Adrenal gland (tissue), 12 donors: ENCODE data around the gene OGFOD2. TPM values are rescaled to one million over a fixed set of nuclear protein-coding genes. Genes with fewer than 3 reads are reported as not detected.

Experiments used
- DNase-seq, 7 donors: peaks; one replicate each; pipeline ENCODE4 v3.0.0-alpha.2; 2019 to 2020
- H3K27ac ChIP-seq, 5 donors: fragments of 200-600 bp; sonication (generic) in 4 of 5; 1 replicate in 3 of 5; 2 replicates in 2 of 5; pipeline versions ENCODE4 v1.5.1 to v1.8.0; 2016 to 2020; ENCODE audit warnings: mild to moderate bottlenecking in 1 of 5
- H3K27me3 ChIP-seq: fragments of 200-600 bp; 2 replicates; pipeline ENCODE4 v1.8.0; 2021
- H3K36me3 ChIP-seq, 2 donors: fragments of 200-600 bp; replicated peaks in 1 of 2; 1 replicate in 1 of 2; 2 replicates in 1 of 2; pipeline versions ENCODE4 v1.5.1 to v1.8.0; 2018 to 2022
- H3K4me1 ChIP-seq, 2 donors: fragments of 200-600 bp; replicated peaks in 1 of 2; 1 replicate in 1 of 2; 2 replicates in 1 of 2; pipeline versions ENCODE4 v1.5.1 to v1.8.0; 2018 to 2021
- H3K4me3 ChIP-seq, 4 donors: fragments of 200-600 bp; sonication (generic) in 3 of 4; one replicate each; pipeline ENCODE4 v1.5.1; 2016 to 2018
- H3K9me3 ChIP-seq, 3 donors: fragments of 200-600 bp; sonication (generic) in 1 of 3; replicated peaks in 1 of 3; 1 replicate in 2 of 3; 2 replicates in 1 of 3; pipeline versions ENCODE4 v1.5.1 to v1.8.0; 2016 to 2021
- CTCF ChIP-seq, 6 experiments: fragments of 450-650 bp in 4 of 6; fragments of 200-600 bp in 2 of 6; sonication (generic) in 1 of 6; IDR thresholded peaks; 1 replicate in 5 of 6; 2 replicates in 1 of 6; pipeline versions ENCODE4 v1.5.1 to v1.8.0; 2016 to 2021; ENCODE audit warnings: antibody characterized with exemption in 6 of 6, mild to moderate bottlenecking in 2 of 6, moderate library complexity in 1 of 6
- POLR2A ChIP-seq, 2 donors: fragments of 450-650 bp; IDR thresholded peaks; one replicate each; pipeline ENCODE4 v1.6.1; 2017; ENCODE audit warnings: antibody characterized with exemption in 2 of 2, mild to moderate bottlenecking in 2 of 2, moderate library complexity in 1 of 2
- WGBS, 4 donors: extraction: QIAGEN DNeasy Blood & Tissue Kit in 2 of 4; methylation state at CpG; one replicate each; pipeline versions ENCODE4 v1.1.5 to v1.1.7; 2013 to 2017; 5-methylcytosine and 5-hydroxymethylcytosine counted together
- intact Hi-C, 2 donors: fragments of 100-400 bp; cut with DNase I; formaldehyde crosslinking; loops; one replicate each; pipeline versions ENCODE4 v1.14.1 to v1.15.0; 2022 to 2023
- polyA plus RNA-seq, 3 donors: library from polyadenylated mRNA; stranded (reverse); fragments of 200-250 nt in 2 of 3; fragments of 350-450 nt in 1 of 3; fragmentation: Illumina TruSeq in 1 of 3; extraction: RNeasy Lipid Tissue Mini Kit (QIAGEN cat#74804) in 1 of 3; gene quantifications; one replicate each; pipeline ENCODE4 v1.2.3, GENCODE V29; 2013 to 2014
- total RNA-seq, 9 donors: library from RNA; depleted of rRNA in 4 of 9; stranded (reverse); fragments of >200 nt in 4 of 9; fragments of 120-200 nt in 1 of 9; fragmentation: NEBNext Ultra II Directional in 1 of 9; extraction: Animal tissue kit (Norgen Biotek cat#: 25700) in 1 of 9; gene quantifications; one replicate each; pipeline versions ENCODE4 v1.1.0 to v1.2.4, GENCODE V29; 2013 to 2023
- donor health status: healthy with polysubstance abuse.
- donor health status: Bipolar disorder and iron deficiency.
- donor health status: DM: yes; HTN: yes; CAD: no.
- donor health status: DM: no; HTN: no; CAD: no.
- donor health status: DM: no; HTN: no; CAD: no.
- donor health status: DM: yes; HTN: yes; CAD: no.

OGFOD2 gene
- total and polyA plus RNA-seq, 12 donors: 6.2 to 44.8 (median 20.3) TPM

GRCh38 chr12:122992386-122992785 is 17.3 kb downstream of the OGFOD2 start:
- Histone ChIP-seq H3K27ac (no peak overlapping the region), H3K9me3 (no peaks in the 10 kb centered on the region), H3K27me3 (no peaks in the 10 kb centered on the region), H3K36me3 (peaks cover 0 to 63% of the 10 kb centered on the region in 2 donors), H3K4me3 (no peak overlapping the region), H3K4me1 (no peaks in the 10 kb centered on the region)
- no peak for DNase-seq
- TF ChIP-seq CTCF (IDR thresholded peaks at IDR 0.05) (no peak), POLR2A (IDR thresholded peaks at IDR 0.05) (no peak)
- 82 to 91% (median 86%) methylated on average over 16 to 19 of the region's 19 CpGs for WGBS, 4 donors
- intact Hi-C loops: no loop called here

- no peak for TF ChIP-seq POLR2A (IDR thresholded peaks at IDR 0.05)
- TF ChIP-seq CTCF (IDR thresholded peaks at IDR 0.05): no peak
- Histone ChIP-seq H3K36me3 (peaks cover 0 to 47% of the 10 kb centered on the region in 2 donors), H3K4me3 (no peak overlapping the region), H3K27ac (no peak overlapping the region), H3K4me1 (no peaks in the 10 kb centered on the region), H3K9me3 (no peaks in the 10 kb centered on the region), H3K27me3 (no peaks in the 10 kb centered on the region)
- WGBS, 4 donors: 91 to 99% (median 95%) methylated on average over 4 to 10 of the region's 10 CpGs
- intact Hi-C loops: no loop called here
- DNase-seq: no peak
These were observed 19.2 kb downstream of the OGFOD2 start for GRCh38 chr12:122994140-122994675.

GRCh38 chr12:122994781-122995502 is 19.9 kb downstream of the OGFOD2 start:
- Histone ChIP-seq H3K36me3 (peaks cover 0 to 48% of the 10 kb centered on the region in 2 donors), H3K27me3 (no peaks in the 10 kb centered on the region), H3K9me3 (no peaks in the 10 kb centered on the region), H3K27ac (no peak overlapping the region), H3K4me3 (no peak overlapping the region), H3K4me1 (no peaks in the 10 kb centered on the region)
- WGBS, 4 donors: 69 to 100% (median 92%) methylated on average over 2 to 13 of the region's 13 CpGs
- TF ChIP-seq CTCF (IDR thresholded peaks at IDR 0.05): no peak
- no peak for TF ChIP-seq POLR2A (IDR thresholded peaks at IDR 0.05)
- intact Hi-C loops: no loop called here
- DNase-seq: peak in 1 of 7 donors; percentile 22

- no peak overlapping the region for H3K4me3 ChIP-seq
- peaks cover 0 to 48% of the 10 kb centered on the region in 2 donors for H3K36me3 ChIP-seq
- DNase-seq: peak in 5 of 7 donors; percentile 39 to 81 (median 71)
- H3K27me3 ChIP-seq: no peaks in the 10 kb centered on the region
- 70 to 88% (median 75%) methylated on average over 6 to 20 of the region's 20 CpGs for WGBS, 4 donors
- H3K9me3 ChIP-seq: no peaks in the 10 kb centered on the region
- intact Hi-C loops: no loop called here
- H3K4me1 ChIP-seq: no peaks in the 10 kb centered on the region
- TF ChIP-seq CTCF (IDR thresholded peaks at IDR 0.05) (no peak), POLR2A (IDR thresholded peaks at IDR 0.05) (no peak)
- H3K27ac ChIP-seq: no peak overlapping the region
These were observed 20.6 kb downstream of the OGFOD2 start for GRCh38 chr12:122995503-122996187.
